ENCODE data around the gene CARMIL1.

The CARMIL1 gene

GRCh38 chr6:25342802-25343201, 63.6 kb downstream of the CARMIL1 start:
- peak in 1 of 2 experiments; percentile 11 for DNase-seq

GRCh38 chr6:25343984-25344383, 64.8 kb downstream of the CARMIL1 start:
- TF ChIP-seq GATA1 (IDR thresholded peaks at IDR 0.05; ENCODE audit: low read depth, low read length) (no peak), POLR2A (IDR thresholded peaks at IDR 0.05; ENCODE audit: low read length) (no peak)
- no peak for DNase-seq

More at GRCh38 chr6:25342802-25343201, 63.6 kb downstream of the CARMIL1 start:
- TF ChIP-seq GATA1 (IDR thresholded peaks at IDR 0.05; ENCODE audit: low read depth, low read length) (no peak), POLR2A (IDR thresholded peaks at IDR 0.05; ENCODE audit: low read length) (no peak)

GRCh38 chr6:25344827-25345226, 65.7 kb downstream of the CARMIL1 start:
- TF ChIP-seq POLR2A (IDR thresholded peaks at IDR 0.05; ENCODE audit: low read length) (no peak), GATA1 (IDR thresholded peaks at IDR 0.05; ENCODE audit: low read depth, low read length) (no peak)

GRCh38 chr6:25346064-25346463, 66.9 kb downstream of the CARMIL1 start:
- DNase-seq: peak; percentile 6 to 17
- TF ChIP-seq POLR2A (IDR thresholded peaks at IDR 0.05; ENCODE audit: low read length): no peak
- no peak for TF ChIP-seq GATA1 (IDR thresholded peaks at IDR 0.05; ENCODE audit: low read depth, low read length)

More at GRCh38 chr6:25344827-25345226, 65.7 kb downstream of the CARMIL1 start:
- no peak for DNase-seq

GRCh38 chr6:25350573-25350972, 71.4 kb downstream of the CARMIL1 start:
- TF ChIP-seq GATA1 (IDR thresholded peaks at IDR 0.05; ENCODE audit: low read depth, low read length): no peak
- TF ChIP-seq POLR2A (IDR thresholded peaks at IDR 0.05; ENCODE audit: low read length): no peak
- no peak for DNase-seq

GRCh38 chr6:25351485-25351884, 72.3 kb downstream of the CARMIL1 start:
- DNase-seq: no peak
- no peak for TF ChIP-seq POLR2A (IDR thresholded peaks at IDR 0.05; ENCODE audit: low read length)
- no peak for TF ChIP-seq GATA1 (IDR thresholded peaks at IDR 0.05; ENCODE audit: low read depth, low read length)

GRCh38 chr6:25352285-25352684, 73.1 kb downstream of the CARMIL1 start:
- no peak for DNase-seq
- TF ChIP-seq POLR2A (IDR thresholded peaks at IDR 0.05; ENCODE audit: low read length) (no peak), GATA1 (IDR thresholded peaks at IDR 0.05; ENCODE audit: low read depth, low read length) (no peak)

GRCh38 chr6:25354078-25354932, 75.1 kb downstream of the CARMIL1 start:
- DNase-seq: no peak

GRCh38 chr6:25359191-25359861, 80.2 kb downstream of the CARMIL1 start:
- DNase-seq: no peak
- TF ChIP-seq GATA1 (IDR thresholded peaks at IDR 0.05; ENCODE audit: low read depth, low read length) (no peak), POLR2A (IDR thresholded peaks at IDR 0.05; ENCODE audit: low read length) (no peak)

More at GRCh38 chr6:25354078-25354932, 75.1 kb downstream of the CARMIL1 start:
- TF ChIP-seq GATA1 (IDR thresholded peaks at IDR 0.05; ENCODE audit: low read depth, low read length) (no peak), POLR2A (IDR thresholded peaks at IDR 0.05; ENCODE audit: low read length) (no peak)

GRCh38 chr6:25359891-25360290, 80.7 kb downstream of the CARMIL1 start:
- DNase-seq: no peak
- TF ChIP-seq POLR2A (IDR thresholded peaks at IDR 0.05; ENCODE audit: low read length) (no peak), GATA1 (IDR thresholded peaks at IDR 0.05; ENCODE audit: low read depth, low read length) (no peak)

- TF ChIP-seq POLR2A (IDR thresholded peaks at IDR 0.05; ENCODE audit: low read length) (no peak), GATA1 (IDR thresholded peaks at IDR 0.05; ENCODE audit: low read depth, low read length) (no peak)
Measured at GRCh38 chr6:25360621-25361020, 81.4 kb downstream of the CARMIL1 start.

GRCh38 chr6:25363427-25363826, 84.3 kb downstream of the CARMIL1 start:
- TF ChIP-seq GATA1 (IDR thresholded peaks at IDR 0.05; ENCODE audit: low read depth, low read length) (no peak), POLR2A (IDR thresholded peaks at IDR 0.05; ENCODE audit: low read length) (no peak)

More at GRCh38 chr6:25360621-25361020, 81.4 kb downstream of the CARMIL1 start:
- no peak for DNase-seq

GRCh38 chr6:25365154-25365553, 86.0 kb downstream of the CARMIL1 start:
- no peak for TF ChIP-seq GATA1 (IDR thresholded peaks at IDR 0.05; ENCODE audit: low read depth, low read length)
- no peak for TF ChIP-seq POLR2A (IDR thresholded peaks at IDR 0.05; ENCODE audit: low read length)
- no peak for DNase-seq

More at GRCh38 chr6:25363427-25363826, 84.3 kb downstream of the CARMIL1 start:
- DNase-seq: no peak

GRCh38 chr6:25366903-25367545, 87.8 kb downstream of the CARMIL1 start:
- TF ChIP-seq POLR2A (IDR thresholded peaks at IDR 0.05; ENCODE audit: low read length) (no peak), GATA1 (IDR thresholded peaks at IDR 0.05; ENCODE audit: low read depth, low read length) (no peak)
- no peak for DNase-seq
